Measurements from ENCODE around the gene FOXN4. TPM values are rescaled to one million over a fixed set of nuclear protein-coding genes. Genes with fewer than 3 reads are reported as not detected.

FOXN4 gene
- total and polyA plus RNA-seq, 2 donors (not counting 3 experiments of a cell fraction or from before 2014, with no cell fraction given): not detected

GRCh38 chr12:109255377-109255776 lies 53.7 kb downstream of the FOXN4 start:
- no peaks in the 10 kb centered on the region for H4K20me1 ChIP-seq (replicated peaks; ENCODE audit: control insufficient read depth, extremely low read depth, insufficient read depth, low read length)
- H3K4me3 ChIP-seq (replicated peaks in 1 of 3; ENCODE audit: insufficient read depth in 1 of 3, low read depth in 1 of 3, low read length in 3 of 3): no peak overlapping the region
- H3K9me3 ChIP-seq (replicated peaks; ENCODE audit: control insufficient read depth, insufficient read depth, low read length): no peaks in the 10 kb centered on the region
- no peaks in the 10 kb centered on the region for H3K27me3 ChIP-seq (ENCODE audit: control insufficient read depth in 2 of 2, insufficient read depth in 2 of 2, low read length in 2 of 2)
- no peak overlapping the region for H3K9ac ChIP-seq (replicated peaks; ENCODE audit: extremely low read depth, insufficient read depth, low read length)
- no peaks in the 10 kb centered on the region for H3K9me1 ChIP-seq (replicated peaks; ENCODE audit: control insufficient read depth, extremely low read depth, insufficient read depth, low read length)
- no peak overlapping the region for H3K4me2 ChIP-seq (ENCODE audit: insufficient read depth, low read length)
- intact Hi-C loops (cut with micrococcal nuclease) (no loop called here), dilution Hi-C loops (cut with MboI; ENCODE audit: extremely low pct_ligation_motif_present, low sequenced_read_pairs) (no loop called here)
- no peak for TF ChIP-seq EZH2 (IDR thresholded peaks at IDR 0.05; ENCODE audit: borderline replicate concordance, low read depth, low read length, severe bottlenecking)
- peak in 1 of 2 donors; percentile 5 for TF ChIP-seq CTCF (IDR thresholded peaks at IDR 0.05; ENCODE audit: extremely low read depth in 1 of 2, insufficient read depth in 1 of 2, low read depth in 1 of 2, low read length in 2 of 2)
- no peak overlapping the region for H3K27ac ChIP-seq (ENCODE audit: insufficient read depth, low read depth, low read length)
- no peaks in the 10 kb centered on the region for H3K36me3 ChIP-seq (ENCODE audit: control insufficient read depth in 2 of 2, extremely low read depth in 1 of 2, insufficient read depth in 2 of 2, low read length in 2 of 2)
- FAIRE-seq: no peak
- no peaks in the 10 kb centered on the region for H3K4me1 ChIP-seq (ENCODE audit: control insufficient read depth, extremely low read depth, insufficient read depth, low read length)
- ChIA-PET POLR2A (no interaction called here), CTCF (interaction anchor here (1.0 to 1.8 kb wide), 2 partner anchors 9 to 144 kb away, joined by 4 to 9 read pairs; no protein-coding TSS in a partner anchor)
- H2AFZ ChIP-seq (ENCODE audit: low read depth, low read length): no peak overlapping the region
- BruUV-seq (replicated peaks): no TSS peak
- no peak for DNase-seq (ENCODE audit: low read depth, low spot score)
- no peaks in the 10 kb centered on the region for H3K79me2 ChIP-seq (ENCODE audit: control insufficient read depth, insufficient read depth, low read length)

GRCh38 chr12:109253913-109254544 lies 55.1 kb downstream of the FOXN4 start:
- Histone ChIP-seq H3K9me1 (replicated peaks; ENCODE audit: control insufficient read depth, extremely low read depth, insufficient read depth, low read length) (no peaks in the 10 kb centered on the region), H3K9ac (replicated peaks; ENCODE audit: extremely low read depth, insufficient read depth, low read length) (no peak overlapping the region), H3K4me3 (replicated peaks in 1 of 3; ENCODE audit: insufficient read depth in 1 of 3, low read depth in 1 of 3, low read length in 3 of 3) (no peak overlapping the region), H3K27me3 (ENCODE audit: control insufficient read depth in 2 of 2, insufficient read depth in 2 of 2, low read length in 2 of 2) (no peaks in the 10 kb centered on the region), H3K36me3 (ENCODE audit: control insufficient read depth in 2 of 2, extremely low read depth in 1 of 2, insufficient read depth in 2 of 2, low read length in 2 of 2) (no peaks in the 10 kb centered on the region), H3K27ac (ENCODE audit: insufficient read depth, low read depth, low read length) (no peak overlapping the region), H3K4me2 (ENCODE audit: insufficient read depth, low read length) (no peak overlapping the region), H3K79me2 (ENCODE audit: control insufficient read depth, insufficient read depth, low read length) (no peaks in the 10 kb centered on the region), H3K9me3 (replicated peaks; ENCODE audit: control insufficient read depth, insufficient read depth, low read length) (no peaks in the 10 kb centered on the region), H2AFZ (ENCODE audit: low read depth, low read length) (no peak overlapping the region), H3K4me1 (ENCODE audit: control insufficient read depth, extremely low read depth, insufficient read depth, low read length) (no peaks in the 10 kb centered on the region), H4K20me1 (replicated peaks; ENCODE audit: control insufficient read depth, extremely low read depth, insufficient read depth, low read length) (no peaks in the 10 kb centered on the region)
- dilution Hi-C loops (cut with MboI; ENCODE audit: extremely low pct_ligation_motif_present, low sequenced_read_pairs): no loop called here
- POLR2A ChIA-PET: no interaction called here
- DNase-seq (ENCODE audit: low read depth, low spot score) (no peak), FAIRE-seq (no peak)
- intact Hi-C loops (cut with micrococcal nuclease): no loop called here
- TF ChIP-seq EZH2 (IDR thresholded peaks at IDR 0.05; ENCODE audit: borderline replicate concordance, low read depth, low read length, severe bottlenecking): no peak
- no peak for TF ChIP-seq POLR2A (IDR thresholded peaks at IDR 0.05; ENCODE audit: low read depth, low read length)
- no peak for TF ChIP-seq POLR2AphosphoS5 (IDR thresholded peaks at IDR 0.05; ENCODE audit: insufficient read depth, low read depth, low read length)
- no peak for TF ChIP-seq MYC (IDR thresholded peaks at IDR 0.05; ENCODE audit: low read depth, low read length)
- TF ChIP-seq GATA2 (IDR thresholded peaks at IDR 0.05; ENCODE audit: insufficient read depth, insufficient read length, low read depth, low read length): no peak
- no peak for TF ChIP-seq CTCF (IDR thresholded peaks at IDR 0.05; ENCODE audit: extremely low read depth in 1 of 2, insufficient read depth in 1 of 2, low read depth in 1 of 2, low read length in 2 of 2)
- TF ChIP-seq FOS (IDR thresholded peaks at IDR 0.05; ENCODE audit: borderline replicate concordance, insufficient read depth, low read length): no peak
- no peak for TF ChIP-seq MAX (IDR thresholded peaks at IDR 0.05; ENCODE audit: insufficient read depth, insufficient read length)
- TF ChIP-seq JUN (IDR thresholded peaks at IDR 0.05; ENCODE audit: borderline replicate concordance, insufficient read depth, insufficient read length, low read depth): no peak
- no TSS peak for BruUV-seq (replicated peaks)
- CTCF ChIA-PET: interaction anchor here (1.7 kb wide), 1 partner anchor 142 kb away, joined by 10 read pairs; no protein-coding TSS in a partner anchor

All from endothelial cell of umbilical vein (primary cell).